ENCODE measurements around the gene RPH3AL. TPM values are rescaled to one million over a fixed set of nuclear protein-coding genes. Genes with fewer than 3 reads are reported as not detected.
"Not testable (repeated sequence)": the region's sequence is repeated elsewhere in the genome, so short reads cannot be mapped to it uniquely, and the experiment has no call there.

RPH3AL gene
- polyA plus RNA-seq, 1 donor from 2014 or later: 0.87 TPM

- Histone ChIP-seq H3K36me3 (ENCODE audit: insufficient read depth, low read length) (no peaks in the 10 kb centered on the region), H4K20me1 (ENCODE audit: insufficient read depth) (no peaks in the 10 kb centered on the region), H3K9me2 (ENCODE audit: insufficient read depth, low read length) (no peaks in the 10 kb centered on the region), H3K9me3 (ENCODE audit: low read length) (no peaks in the 10 kb centered on the region), H3K9ac (ENCODE audit: low read length) (no peak overlapping the region), H3K27ac (ENCODE audit: low read length) (no peak overlapping the region), H3K4me3 (ENCODE audit: low read length) (no peak overlapping the region), H3K4me2 (ENCODE audit: low read length) (no peak overlapping the region), H3F3A (ENCODE audit: insufficient read depth, low read length, poor library complexity, severe bottlenecking) (no peaks in the 10 kb centered on the region), H3K79me2 (replicated peaks; ENCODE audit: insufficient read depth, low read length) (no peaks in the 10 kb centered on the region), H2AFZ (ENCODE audit: low read depth, low read length) (no peak overlapping the region), H3K27me3 (ENCODE audit: insufficient read depth, low read depth, low read length) (no peaks in the 10 kb centered on the region)
- TF ChIP-seq REST (IDR thresholded peaks at IDR 0.05; ENCODE audit: borderline replicate concordance): no peak
- TF ChIP-seq POLR2AphosphoS5 (IDR thresholded peaks at IDR 0.05): no peak
- TF ChIP-seq EP300 (conservative IDR thresholded peaks at IDR 0.05; ENCODE audit: poor library complexity, severe bottlenecking): no peak
- TF ChIP-seq TAF1 (IDR thresholded peaks at IDR 0.05; ENCODE audit: low read depth): no peak
- TF ChIP-seq MXI1 (conservative IDR thresholded peaks at IDR 0.05; ENCODE audit: poor library complexity, severe bottlenecking): no peak
- TF ChIP-seq SMC3 (conservative IDR thresholded peaks at IDR 0.05; ENCODE audit: poor library complexity): no peak
- no peak for TF ChIP-seq CTCF (IDR thresholded peaks at IDR 0.05; ENCODE audit: poor library complexity, severe bottlenecking)
- TF ChIP-seq EZH2 (IDR thresholded peaks at IDR 0.05; ENCODE audit: borderline replicate concordance, insufficient read depth, low read length, poor library complexity, severe bottlenecking): no peak
- no peak for TF ChIP-seq RAD21 (conservative IDR thresholded peaks at IDR 0.05)
These were observed 33.3 kb downstream of the RPH3AL start for GRCh38 chr17:319266-319665.

GRCh38 chr17:317070-317469 is 35.5 kb downstream of the RPH3AL start:
- H3K27me3 ChIP-seq (ENCODE audit: insufficient read depth, low read depth, low read length); H3K9ac ChIP-seq (ENCODE audit: low read length); H3K4me3 ChIP-seq (ENCODE audit: low read length); H3K36me3 ChIP-seq (ENCODE audit: insufficient read depth, low read length); H3K9me2 ChIP-seq (ENCODE audit: insufficient read depth, low read length); H3K4me2 ChIP-seq (ENCODE audit: low read length); H3K79me2 ChIP-seq (replicated peaks; ENCODE audit: insufficient read depth, low read length); H3F3A ChIP-seq (ENCODE audit: insufficient read depth, low read length, poor library complexity, severe bottlenecking); H3K27ac ChIP-seq (ENCODE audit: low read length); H4K20me1 ChIP-seq (ENCODE audit: insufficient read depth); H3K9me3 ChIP-seq (ENCODE audit: low read length); H2AFZ ChIP-seq (ENCODE audit: low read depth, low read length): not testable (repeated sequence)

- not testable (repeated sequence) for H3K9ac ChIP-seq (ENCODE audit: low read length); H3F3A ChIP-seq (ENCODE audit: insufficient read depth, low read length, poor library complexity, severe bottlenecking); H3K4me3 ChIP-seq (ENCODE audit: low read length); H3K27ac ChIP-seq (ENCODE audit: low read length); H3K4me2 ChIP-seq (ENCODE audit: low read length); H4K20me1 ChIP-seq (ENCODE audit: insufficient read depth); H3K27me3 ChIP-seq (ENCODE audit: insufficient read depth, low read depth, low read length); H3K79me2 ChIP-seq (replicated peaks; ENCODE audit: insufficient read depth, low read length); H3K9me3 ChIP-seq (ENCODE audit: low read length); H3K36me3 ChIP-seq (ENCODE audit: insufficient read depth, low read length); H2AFZ ChIP-seq (ENCODE audit: low read depth, low read length); H3K9me2 ChIP-seq (ENCODE audit: insufficient read depth, low read length)
These were observed 37.2 kb downstream of the RPH3AL start for GRCh38 chr17:315399-315798.

GRCh38 chr17:314614-314944 is 38.0 kb downstream of the RPH3AL start:
- H3K9me2 ChIP-seq (ENCODE audit: insufficient read depth, low read length); H3K4me2 ChIP-seq (ENCODE audit: low read length); H3K79me2 ChIP-seq (replicated peaks; ENCODE audit: insufficient read depth, low read length); H3K27me3 ChIP-seq (ENCODE audit: insufficient read depth, low read depth, low read length); H3K4me3 ChIP-seq (ENCODE audit: low read length); H4K20me1 ChIP-seq (ENCODE audit: insufficient read depth); H3F3A ChIP-seq (ENCODE audit: insufficient read depth, low read length, poor library complexity, severe bottlenecking); H3K9me3 ChIP-seq (ENCODE audit: low read length); H3K9ac ChIP-seq (ENCODE audit: low read length); H3K27ac ChIP-seq (ENCODE audit: low read length); H3K36me3 ChIP-seq (ENCODE audit: insufficient read depth, low read length); H2AFZ ChIP-seq (ENCODE audit: low read depth, low read length): not testable (repeated sequence)

Data from neural cell (in vitro differentiated cells).